HG03139 (cell line): ENCODE measurements around the gene COL4A4.

Experiments used
- ATAC-seq: cut with Tn5 transposase; IDR thresholded peaks from one replicate; pipeline ENCODE4 v1.9.1; 2021; ENCODE audit not compliant: unreplicated experiment

The COL4A4 gene

GRCh38 chr2:227163485-227163997 lies 464 bp downstream of the COL4A4 start:
- peak; percentile 62 for ATAC-seq

GRCh38 chr2:227161947-227162346 lies 2.1 kb downstream of the COL4A4 start:
- ATAC-seq, result no peak

- ATAC-seq, result no peak
These were observed 3.8 kb downstream of the COL4A4 start for GRCh38 chr2:227160164-227160563.

- no peak for ATAC-seq
These were observed 8.8 kb downstream of the COL4A4 start for GRCh38 chr2:227154986-227155774.

- ATAC-seq, result no peak
These were observed 10.1 kb downstream of the COL4A4 start for GRCh38 chr2:227153758-227154486.

- no peak for ATAC-seq
These were observed 10.7 kb downstream of the COL4A4 start for GRCh38 chr2:227153307-227153706.

- ATAC-seq, result no peak
These were observed 11.8 kb downstream of the COL4A4 start for GRCh38 chr2:227152093-227152766.

- no peak for ATAC-seq
These were observed 13.6 kb downstream of the COL4A4 start for GRCh38 chr2:227150222-227150936.

GRCh38 chr2:227148106-227148505 lies 15.9 kb downstream of the COL4A4 start:
- no peak for ATAC-seq

- ATAC-seq, result no peak
These were observed 17.0 kb downstream of the COL4A4 start for GRCh38 chr2:227147023-227147422.

GRCh38 chr2:227146456-227146855 lies 17.5 kb downstream of the COL4A4 start:
- ATAC-seq, result no peak

- no peak for ATAC-seq
These were observed 20.1 kb downstream of the COL4A4 start for GRCh38 chr2:227143895-227144294.

GRCh38 chr2:227141301-227141700 lies 22.7 kb downstream of the COL4A4 start:
- ATAC-seq, result no peak

GRCh38 chr2:227134591-227134990 lies 29.4 kb downstream of the COL4A4 start:
- no peak for ATAC-seq

GRCh38 chr2:227132986-227133385 lies 31.0 kb downstream of the COL4A4 start:
- no peak for ATAC-seq

- no peak for ATAC-seq
These were observed 33.4 kb downstream of the COL4A4 start for GRCh38 chr2:227130636-227131035.

- no peak for ATAC-seq
These were observed 36.8 kb downstream of the COL4A4 start for GRCh38 chr2:227127201-227127600.

- no peak for ATAC-seq
These were observed 38.5 kb downstream of the COL4A4 start for GRCh38 chr2:227125506-227125905.

- ATAC-seq, result no peak
These were observed 39.2 kb downstream of the COL4A4 start for GRCh38 chr2:227124811-227125210.

GRCh38 chr2:227123697-227124096 lies 40.3 kb downstream of the COL4A4 start:
- ATAC-seq, result no peak

- no peak for ATAC-seq
These were observed 45.7 kb downstream of the COL4A4 start for GRCh38 chr2:227118353-227118752.
